ENCODE results near the gene CCDC57.

CCDC57 gene

GRCh38 chr17:82118815-82119380 is 93.7 kb downstream of the CCDC57 start:
- no peak for DNase-seq

GRCh38 chr17:82118168-82118814 is 94.4 kb downstream of the CCDC57 start:
- no peak for DNase-seq

- DNase-seq = no peak
These were observed 95.2 kb downstream of the CCDC57 start for GRCh38 chr17:82117139-82118090.

- DNase-seq = no peak
These were observed 96.4 kb downstream of the CCDC57 start for GRCh38 chr17:82116246-82116645.

GRCh38 chr17:82114872-82115271 is 97.8 kb downstream of the CCDC57 start:
- DNase-seq = no peak

- DNase-seq = no peak
These were observed 98.2 kb downstream of the CCDC57 start for GRCh38 chr17:82114447-82114846.

GRCh38 chr17:82113941-82114340 is 98.7 kb downstream of the CCDC57 start:
- no peak for DNase-seq

- DNase-seq = no peak
These were observed 99.2 kb downstream of the CCDC57 start for GRCh38 chr17:82113422-82113821.

GRCh38 chr17:82112914-82113311 is 99.7 kb downstream of the CCDC57 start:
- DNase-seq = no peak

GRCh38 chr17:82112181-82112913 is 100.3 kb downstream of the CCDC57 start:
- DNase-seq = no peak

- peak; percentile 22 for DNase-seq
These were observed 102.3 kb downstream of the CCDC57 start for GRCh38 chr17:82110298-82110697.

GRCh38 chr17:82108961-82109475 is 103.6 kb downstream of the CCDC57 start:
- DNase-seq = no peak

GRCh38 chr17:82108496-82108945 is 104.1 kb downstream of the CCDC57 start:
- no peak for DNase-seq

GRCh38 chr17:82108038-82108437 is 104.6 kb downstream of the CCDC57 start:
- DNase-seq = no peak

GRCh38 chr17:82107341-82107860 is 105.2 kb downstream of the CCDC57 start:
- DNase-seq = no peak

GRCh38 chr17:82106688-82107305 is 105.8 kb downstream of the CCDC57 start:
- no peak for DNase-seq

- peak; percentile 71 for DNase-seq
These were observed 106.6 kb downstream of the CCDC57 start for GRCh38 chr17:82105882-82106687.

- DNase-seq = no peak
These were observed 107.2 kb downstream of the CCDC57 start for GRCh38 chr17:82105417-82105881.

- DNase-seq = no peak
These were observed 107.7 kb downstream of the CCDC57 start for GRCh38 chr17:82104797-82105416.

Data from CD4-positive, alpha-beta T cell treated with Interleukin-17A for 1 hour (primary cell).